GM21423 (cell line): ENCODE results near the gene RASAL1.

ENCODE experiments used
- ATAC-seq: cut with Tn5 transposase; IDR thresholded peaks from one replicate; pipeline ENCODE4 v1.9.1; 2021; ENCODE audit warnings: mild to moderate bottlenecking, moderate library complexity; ENCODE audit not compliant: unreplicated experiment

The RASAL1 gene

GRCh38 chr12:113077057-113077858, 58.3 kb downstream of the RASAL1 start:
- no peak for ATAC-seq

GRCh38 chr12:113075137-113075683, 60.4 kb downstream of the RASAL1 start:
- peak; percentile 86 for ATAC-seq

- no peak for ATAC-seq
Observed at GRCh38 chr12:113073586-113073985, 62.0 kb downstream of the RASAL1 start.

DNA sequence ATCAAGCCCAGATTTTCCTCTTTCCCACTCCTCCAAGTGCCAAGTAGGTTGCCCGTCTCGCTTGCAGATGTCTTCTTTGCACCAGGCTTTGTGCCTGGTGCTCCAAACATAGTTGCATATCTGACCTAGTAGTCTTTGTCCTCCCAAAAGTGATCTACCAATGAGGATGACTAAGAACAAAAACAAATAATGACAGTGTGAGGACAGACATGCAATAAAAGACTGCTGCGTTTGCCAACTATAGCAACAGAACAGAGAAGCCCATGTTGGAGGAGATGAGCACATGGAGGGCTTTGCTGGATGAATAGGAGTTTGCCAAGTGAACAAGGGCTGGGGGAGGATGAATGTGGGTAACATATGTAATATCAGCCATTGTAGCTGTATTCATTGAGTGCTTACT, 63.4 kb downstream of the RASAL1 start:
- no peak for ATAC-seq

DNA sequence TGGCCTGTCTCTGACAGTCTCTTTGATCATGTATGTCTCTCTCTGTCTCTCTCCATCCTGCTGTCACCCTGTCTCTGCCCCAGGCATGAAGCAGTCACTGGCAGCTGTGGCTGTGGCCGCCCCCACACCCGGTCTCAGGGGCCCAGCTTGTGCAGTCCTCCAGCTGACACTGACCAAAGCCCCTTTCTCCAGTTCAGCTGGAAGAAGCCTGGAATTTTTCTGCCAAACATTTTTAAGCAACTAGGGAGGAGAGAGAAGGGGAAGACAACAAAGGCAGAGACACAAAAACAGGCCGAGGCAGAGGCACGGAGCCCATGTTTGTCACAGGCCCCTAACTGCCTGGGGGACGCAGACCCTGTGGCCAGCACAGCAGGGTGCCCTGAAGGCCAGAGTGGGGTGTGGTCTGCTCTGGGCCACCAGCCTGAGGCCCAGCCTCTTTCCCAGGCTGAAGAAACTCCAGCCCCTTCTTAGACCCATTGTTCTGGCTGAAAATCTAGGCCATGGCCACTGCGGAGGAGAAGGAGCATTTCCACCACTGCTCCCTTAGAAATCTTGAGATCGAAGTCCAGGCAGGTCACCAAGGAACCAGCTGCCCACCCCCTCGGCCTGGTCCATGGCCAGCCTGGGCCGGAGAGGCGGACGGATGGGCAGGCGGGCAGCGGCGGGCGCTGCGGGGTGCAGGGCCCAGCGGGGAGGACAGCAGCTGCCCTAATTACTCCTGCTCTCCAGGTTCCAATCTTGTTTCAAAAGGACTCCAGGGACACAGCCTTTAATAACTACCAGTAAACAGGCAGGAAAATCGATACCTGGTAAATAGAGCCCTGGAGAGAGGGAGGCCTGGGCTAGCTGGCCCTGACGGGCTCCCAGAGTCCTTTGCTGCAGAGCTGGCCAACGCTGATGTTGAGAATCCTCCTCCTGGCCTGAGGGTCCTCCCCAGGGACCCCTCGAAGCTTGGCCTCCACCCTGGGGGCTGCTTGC, 64.1 kb downstream of the RASAL1 start:
- no peak for ATAC-seq

DNA sequence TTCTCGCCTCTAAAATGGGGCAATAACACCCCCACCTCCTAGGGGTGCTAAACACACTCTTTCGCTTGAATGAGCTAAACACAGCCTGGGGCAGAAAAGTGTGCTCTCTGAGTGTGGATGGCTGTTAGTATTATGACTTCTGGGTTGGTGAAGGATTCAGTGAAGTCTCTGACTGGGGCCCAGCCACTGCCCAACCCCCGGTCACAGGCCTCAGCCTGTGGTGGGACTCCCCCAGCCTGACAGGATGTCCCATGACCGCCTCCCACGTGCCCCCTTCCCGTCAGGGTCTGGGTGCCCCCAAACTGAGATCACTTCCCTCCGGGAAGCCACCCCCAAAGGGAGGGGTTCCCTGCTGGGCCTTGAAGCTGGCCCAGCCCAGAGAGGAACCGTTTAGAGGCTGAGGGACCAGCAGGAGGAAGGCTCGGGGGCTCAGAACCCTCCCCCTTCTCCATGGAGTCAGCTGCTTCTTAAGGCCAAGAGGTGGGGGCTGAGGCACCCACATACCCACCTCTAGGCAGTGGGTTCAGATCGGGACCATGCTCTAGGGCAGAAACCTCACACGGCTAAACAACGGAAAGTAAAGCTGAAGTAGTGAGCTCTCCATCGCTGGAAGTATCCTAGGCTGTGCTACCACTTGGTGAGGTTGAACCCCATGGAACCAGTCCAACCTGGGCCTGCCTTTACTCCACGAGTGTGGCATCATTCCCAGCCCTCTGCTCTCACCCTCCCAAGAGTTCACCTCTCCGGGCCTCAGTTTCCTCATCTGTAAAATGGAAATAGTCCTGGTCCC, 65.2 kb downstream of the RASAL1 start:
- ATAC-seq: no peak

DNA sequence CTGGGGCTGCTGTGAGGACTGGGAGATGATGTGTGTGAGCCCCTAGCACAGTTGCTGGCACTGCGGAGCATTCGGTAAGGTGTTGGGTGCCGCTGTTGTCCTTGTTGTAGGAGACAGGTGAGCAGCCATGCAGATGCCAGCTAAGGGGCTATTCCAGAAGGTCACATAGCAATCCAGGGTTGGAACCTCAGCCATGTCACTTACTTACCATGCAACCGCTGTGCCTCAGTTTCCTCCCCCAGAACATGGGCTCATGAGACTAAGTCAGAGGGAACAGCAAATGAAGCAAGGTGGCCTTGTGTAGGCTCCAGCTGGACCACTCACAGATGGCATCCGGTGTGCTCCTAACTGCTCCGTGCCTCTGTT, 65.8 kb downstream of the RASAL1 start:
- ATAC-seq: no peak

- ATAC-seq: no peak
Observed at GRCh38 chr12:113069149-113069548, 66.4 kb downstream of the RASAL1 start.

GRCh38 chr12:113067987-113068935, 67.3 kb downstream of the RASAL1 start:
- ATAC-seq: no peak

- ATAC-seq: no peak
Observed at GRCh38 chr12:113066813-113067400, 68.7 kb downstream of the RASAL1 start.

DNA sequence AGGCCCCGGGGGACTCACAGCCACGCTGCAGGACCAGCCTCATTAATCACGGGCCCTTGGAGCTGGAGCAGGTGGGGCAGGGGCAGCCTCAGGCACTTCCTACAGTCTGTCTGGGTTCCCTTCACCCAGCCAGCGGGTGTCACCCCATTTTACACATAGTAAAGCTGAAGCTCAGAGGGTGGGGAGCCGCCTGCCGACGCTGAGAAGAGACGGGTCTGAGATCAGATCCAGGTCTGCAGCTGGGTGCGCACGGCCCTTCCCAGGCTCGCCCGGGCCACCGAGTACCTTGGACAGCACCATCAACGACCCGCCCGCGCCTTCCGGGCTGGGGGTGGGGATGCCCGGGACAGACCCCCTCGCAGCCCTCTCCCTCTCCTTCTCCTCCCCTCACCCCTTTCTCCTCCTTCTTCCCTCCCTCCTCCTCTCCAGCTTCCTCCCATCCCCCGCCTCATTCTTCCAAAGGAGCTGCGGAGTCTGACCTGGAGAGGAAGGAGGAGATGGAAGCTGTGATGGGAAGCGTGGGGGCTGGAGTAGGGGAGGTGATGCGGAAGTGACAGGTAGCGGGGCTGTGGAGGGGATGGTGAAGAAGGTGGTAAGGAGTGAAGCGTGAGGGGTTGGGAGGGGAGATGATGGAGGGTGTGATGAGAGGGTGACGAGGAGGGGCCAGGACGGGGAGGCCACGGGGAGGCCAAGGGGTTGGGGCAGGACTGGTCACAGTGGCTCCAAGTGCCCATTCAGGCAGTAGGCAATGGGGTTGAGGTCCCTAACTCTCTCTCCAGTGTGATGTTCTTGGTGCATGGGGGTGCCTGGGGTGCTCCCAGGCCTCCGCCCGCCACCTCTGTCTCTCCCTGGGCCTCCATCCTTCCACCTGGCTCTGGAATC, 70.2 kb downstream of the RASAL1 start:
- ATAC-seq: no peak

- no peak for ATAC-seq
Observed at GRCh38 chr12:113064395-113065125, 71.0 kb downstream of the RASAL1 start.

- ATAC-seq: no peak
Observed at GRCh38 chr12:113063396-113064350, 71.9 kb downstream of the RASAL1 start.

- no peak for ATAC-seq
Observed at GRCh38 chr12:113062502-113063395, 72.8 kb downstream of the RASAL1 start.

GRCh38 chr12:113061061-113061694, 74.4 kb downstream of the RASAL1 start:
- ATAC-seq: no peak
